Lung (tissue), 12 donors: ENCODE measurements around the gene PHACTR1. TPM values are rescaled to one million over a fixed set of nuclear protein-coding genes. Genes with fewer than 3 reads are reported as not detected.
"Not testable (repeated sequence)": the region's sequence is repeated elsewhere in the genome, so short reads cannot be mapped to it uniquely, and the experiment has no call there.

Experiments used
- ATAC-seq: fragments of 200-7000 bp; cut with Tn5 transposase; one replicate; pipeline ENCODE4 v1.9.1; 2020; ENCODE audit warnings: moderate number of reproducible peaks; ENCODE audit not compliant: insufficient read depth, low FRiP score
- DNase-seq, 3 donors: peaks; one replicate each; pipeline ENCODE4 v3.0.0-alpha.2; 2013 to 2017
- H3K27ac ChIP-seq, 2 donors: one replicate each; pipeline ENCODE4 v1.5.1; 2013; ENCODE audit warnings: mild to moderate bottlenecking in 2 of 2, moderate library complexity in 2 of 2, control low read depth in 1 of 2, inconsistent platforms in 1 of 2, low read depth in 1 of 2, low read length in 1 of 2
- H3K27me3 ChIP-seq, 3 donors: one replicate each; pipeline ENCODE4 v1.5.1; 2013; ENCODE audit warnings: low read length in 2 of 3; ENCODE audit not compliant: control insufficient read depth in 3 of 3, insufficient read depth in 3 of 3
- H3K36me3 ChIP-seq, 4 donors: one replicate each; pipeline ENCODE4 v1.5.1; 2013; ENCODE audit warnings: low read length in 4 of 4, mild to moderate bottlenecking in 1 of 4, moderate library complexity in 1 of 4; ENCODE audit not compliant: control insufficient read depth in 4 of 4, insufficient read depth in 4 of 4
- H3K4me1 ChIP-seq, 5 donors: one replicate each; pipeline ENCODE4 v1.5.1; 2013; ENCODE audit warnings: low read length in 5 of 5, mild to moderate bottlenecking in 2 of 5, moderate library complexity in 1 of 5; ENCODE audit not compliant: control insufficient read depth in 5 of 5, insufficient read depth in 5 of 5
- H3K4me3 ChIP-seq: one replicate; pipeline ENCODE4 v1.5.1; 2013; ENCODE audit warnings: mild to moderate bottlenecking, control low read depth, moderate library complexity
- H3K9ac ChIP-seq, 2 donors: one replicate each; pipeline ENCODE4 v1.5.1; 2013; ENCODE audit warnings: low read length in 2 of 2, control low read depth in 1 of 2; ENCODE audit not compliant: insufficient read depth in 1 of 2
- H3K9me3 ChIP-seq, 4 donors: one replicate each; pipeline ENCODE4 v1.5.1; 2013; ENCODE audit warnings: low read length in 3 of 4, mild to moderate bottlenecking in 1 of 4, moderate library complexity in 1 of 4; ENCODE audit not compliant: control insufficient read depth in 4 of 4, insufficient read depth in 3 of 4
- CTCF ChIP-seq: IDR thresholded peaks from 2 replicates; pipeline ENCODE4 v1.5.1; 2012; ENCODE audit warnings: mild to moderate bottlenecking; ENCODE audit errors: control extremely low read depth, extremely low read depth
- WGBS, 2 donors: extraction: QIAGEN DNeasy Blood & Tissue Kit; methylation state at CpG; one replicate each; pipeline ENCODE4 v1.1.7; 2013; 5-methylcytosine and 5-hydroxymethylcytosine counted together
- polyA plus RNA-seq, 2 donors: library from polyadenylated mRNA; stranded (reverse); fragments of 200-250 nt; gene quantifications; one replicate each; pipeline ENCODE4 v1.2.1, GENCODE V29; 2013
- total RNA-seq, 2 donors: library from RNA; depleted of rRNA in 1 of 2; stranded (reverse); fragments of >200 nt in 1 of 2; gene quantifications; one replicate each; pipeline ENCODE4 v1.2.1, GENCODE V29; 2014 to 2021
- donor health status: control.
- donor health status: control.
- donor health status: Bipolar disorder and iron deficiency.
- donor health status: healthy.
- donor health status: DM: yes; HTN: yes; CAD: no.

Gene PHACTR1
- total and polyA plus RNA-seq, 4 donors = 16.3 to 58.8 (median 41.9) TPM

GRCh38 chr6:12720310-12720709 is 3.7 kb downstream of the PHACTR1 start:
- no peak for ATAC-seq

GRCh38 chr6:12725263-12725662 is 8.7 kb downstream of the PHACTR1 start:
- H3K36me3 ChIP-seq = no peaks in the 10 kb centered on the region
- no peak overlapping the region for H3K4me3 ChIP-seq
- no peak for TF ChIP-seq CTCF
- peaks cover 0 to 4% (median 0%) of the 10 kb centered on the region in 4 donors for H3K9me3 ChIP-seq
- no peak for ATAC-seq
- H3K27ac ChIP-seq = no peak overlapping the region
- 84 to 89% methylated on average over 2 of the region's 2 CpGs for WGBS, 2 donors
- H3K27me3 ChIP-seq = no peaks in the 10 kb centered on the region
- no peak overlapping the region for H3K9ac ChIP-seq
- DNase-seq = no peak
- no peaks in the 10 kb centered on the region for H3K4me1 ChIP-seq

More at GRCh38 chr6:12720310-12720709, 3.7 kb downstream of the PHACTR1 start:
- no peak overlapping the region for H3K27ac ChIP-seq
- no peak for TF ChIP-seq CTCF
- H3K4me1 ChIP-seq = peaks cover 0 to 2% (median 0%) of the 10 kb centered on the region in 5 donors
- H3K9me3 ChIP-seq = peaks cover 0 to 11% (median 0%) of the 10 kb centered on the region in 4 donors
- no peak overlapping the region for H3K9ac ChIP-seq
- H3K36me3 ChIP-seq = no peaks in the 10 kb centered on the region
- H3K4me3 ChIP-seq = no peak overlapping the region
- peaks cover 0 to 20% (median 10%) of the 10 kb centered on the region in 3 donors for H3K27me3 ChIP-seq
- WGBS, 2 donors = 93 to 94% methylated on average over 7 of the region's 7 CpGs
- DNase-seq = no peak

GRCh38 chr6:12729467-12729866 is 12.9 kb downstream of the PHACTR1 start:
- 65 to 80% methylated on average over 4 of the region's 4 CpGs for WGBS, 2 donors
- H3K36me3 ChIP-seq = no peaks in the 10 kb centered on the region
- H3K9ac ChIP-seq = no peak overlapping the region
- DNase-seq = no peak
- ATAC-seq = no peak
- H3K27ac ChIP-seq = no peak overlapping the region
- H3K4me1 ChIP-seq = no peaks in the 10 kb centered on the region
- no peaks in the 10 kb centered on the region for H3K27me3 ChIP-seq
- peaks cover 0 to 2% (median 0%) of the 10 kb centered on the region in 4 donors for H3K9me3 ChIP-seq
- no peak overlapping the region for H3K4me3 ChIP-seq
- no peak for TF ChIP-seq CTCF

GRCh38 chr6:12730809-12731208 is 14.2 kb downstream of the PHACTR1 start:
- not testable (repeated sequence) for H3K9me3 ChIP-seq

More at GRCh38 chr6:12730809-12731208, 14.2 kb downstream of the PHACTR1 start:
- not testable (repeated sequence) for DNase-seq, ATAC-seq, H3K4me1 ChIP-seq, H3K9ac ChIP-seq, H3K4me3 ChIP-seq, H3K36me3 ChIP-seq, H3K27ac ChIP-seq, H3K27me3 ChIP-seq
- WGBS, 2 donors = 92 to 93% methylated on average over 2 of the region's 2 CpGs
